ENCODE data around the gene CCN6.

Gene CCN6

GRCh38 chr6:112018619-112019416, 35.1 kb upstream of the CCN6 start (continued):
- TF ChIP-seq ZNF239 (tag by site-specific recombination; IDR thresholded peaks at IDR 0.05) (no peak), BCL11A (tag by site-specific recombination; IDR thresholded peaks at IDR 0.05; ENCODE audit: low read depth) (no peak), ZNF292 (tag by site-specific recombination; IDR thresholded peaks at IDR 0.05; ENCODE audit: borderline replicate concordance, low read depth) (no peak), ZNF473 (tag by site-specific recombination; IDR thresholded peaks at IDR 0.05) (no peak), ZNF175 (tag by site-specific recombination; IDR thresholded peaks at IDR 0.05) (no peak), ZNF791 (tag by site-specific recombination; IDR thresholded peaks at IDR 0.05) (no peak), EGR2 (tag by site-specific recombination; IDR thresholded peaks at IDR 0.05; ENCODE audit: low read depth) (no peak), ZNF629 (tag by site-specific recombination; IDR thresholded peaks at IDR 0.05) (peak; percentile 47), ZNF350 (tag by site-specific recombination; IDR thresholded peaks at IDR 0.05) (no peak), ZFP69B (tag by site-specific recombination; IDR thresholded peaks at IDR 0.05) (0 out of 2 replicates have a peak, but pooled peaks have one; percentile 52), ZNF76 (tag by site-specific recombination; IDR thresholded peaks at IDR 0.05; ENCODE audit: borderline replicate concordance, low read depth) (no peak), ZNF2 (tag by site-specific recombination; IDR thresholded peaks at IDR 0.05) (no peak), ZBTB11 (tag by site-specific recombination; conservative IDR thresholded peaks at IDR 0.05; ENCODE audit: low read depth) (no peak), ZFP41 (tag by site-specific recombination; IDR thresholded peaks at IDR 0.05; ENCODE audit: borderline replicate concordance) (no peak), GLIS1 (tag by site-specific recombination; IDR thresholded peaks at IDR 0.05) (no peak), INSM2 (tag by site-specific recombination; IDR thresholded peaks at IDR 0.05) (no peak; the same call in 1 of the 2 replicates), ZNF394 (tag by site-specific recombination; IDR thresholded peaks at IDR 0.05; ENCODE audit: borderline replicate concordance) (no peak), ZNF174 (tag by site-specific recombination; IDR thresholded peaks at IDR 0.05) (no peak), ZNF157 (tag by site-specific recombination; IDR thresholded peaks at IDR 0.05) (no peak), ZNF24 (tag by site-specific recombination; IDR thresholded peaks at IDR 0.05) (0 out of 2 replicates have a peak, but pooled peaks have one; percentile 60), ZNF792 (tag by site-specific recombination; IDR thresholded peaks at IDR 0.05) (no peak; the same call in 1 of the 2 replicates), ZBTB10 (tag by site-specific recombination; IDR thresholded peaks at IDR 0.05) (no peak), BCL6B (tag by site-specific recombination; IDR thresholded peaks at IDR 0.05) (peak; percentile 62), ATF2 (tag by site-specific recombination; IDR thresholded peaks at IDR 0.05; ENCODE audit: low read depth) (no peak), ZNF121 (tag by site-specific recombination; IDR thresholded peaks at IDR 0.05) (no peak), HOXC10 (CRISPR knock-in tag; IDR thresholded peaks at IDR 0.05) (no peak), ZBTB6 (tag by site-specific recombination; IDR thresholded peaks at IDR 0.05) (no peak), ZNF580 (tag by site-specific recombination; IDR thresholded peaks at IDR 0.05) (peak; percentile 93)

Data from HEK293 (cell line).